Tibial nerve (tissue), 4 donors: ENCODE measurements around the gene BMP7. TPM values are rescaled to one million over a fixed set of nuclear protein-coding genes. Genes with fewer than 3 reads are reported as not detected.

Experiments
- DNase-seq, 2 donors: peaks; one replicate each; pipeline ENCODE4 v3.0.0-alpha.2; 2019; ENCODE audit warnings: low spot score in 2 of 2
- H3K27ac ChIP-seq, 4 donors: fragments of 200-600 bp; sonication (generic) in 3 of 4; one replicate each; pipeline ENCODE4 v1.5.1; 2017 to 2019; ENCODE audit warnings: mild to moderate bottlenecking in 1 of 4
- H3K27me3 ChIP-seq, 2 donors: fragments of 200-600 bp; sonication (generic) in 1 of 2; one replicate each; pipeline versions ENCODE4 v1.5.1 to v1.6.0; 2017 to 2019
- H3K36me3 ChIP-seq, 3 donors: fragments of 200-600 bp; sonication (generic); one replicate each; pipeline ENCODE4 v1.5.1; 2018 to 2019
- H3K4me1 ChIP-seq, 4 donors: fragments of 200-600 bp; sonication (generic) in 3 of 4; one replicate each; pipeline ENCODE4 v1.5.1; 2017 to 2019
- H3K4me3 ChIP-seq, 4 donors: fragments of 200-600 bp; sonication (generic) in 3 of 4; one replicate each; pipeline ENCODE4 v1.5.1; 2017 to 2019; ENCODE audit warnings: mild to moderate bottlenecking in 1 of 4, moderate library complexity in 1 of 4
- H3K9me3 ChIP-seq, 4 donors: fragments of 200-600 bp; sonication (generic) in 3 of 4; one replicate each; pipeline ENCODE4 v1.5.1; 2017 to 2019
- CTCF ChIP-seq, 5 experiments: fragments of 200-600 bp in 3 of 5; fragments of 450-650 bp in 2 of 5; sonication (generic) in 3 of 5; IDR thresholded peaks; one replicate each; pipeline ENCODE4 v1.5.1; 2016 to 2019; ENCODE audit warnings: antibody characterized with exemption in 5 of 5, mild to moderate bottlenecking in 3 of 5, moderate library complexity in 2 of 5
- EP300 ChIP-seq, 2 donors: sonication (generic); formaldehyde crosslinking; IDR thresholded peaks; one replicate each; pipeline ENCODE4 v1.6.1; 2017; ENCODE audit warnings: antibody characterized with exemption in 2 of 2, mild to moderate bottlenecking in 1 of 2
- POLR2A ChIP-seq, 2 donors: fragments of 450-650 bp; IDR thresholded peaks; one replicate each; pipeline ENCODE4 v1.6.1; 2017; ENCODE audit warnings: antibody characterized with exemption in 2 of 2, mild to moderate bottlenecking in 2 of 2, moderate library complexity in 2 of 2
- WGBS, 2 donors: methylation state at CpG; one replicate each; pipeline ENCODE4 v1.1.5; 2018; 5-methylcytosine and 5-hydroxymethylcytosine counted together
- total RNA-seq, 4 donors: library from RNA; depleted of rRNA; stranded (reverse); fragments of >200 nt; gene quantifications; one replicate each; pipeline ENCODE4 v1.1.0, GENCODE V29; 2016

The BMP7 gene
- total RNA-seq, 4 donors from 2014 or later, result 11.7 to 14.2 (median 13.4) TPM

GRCh38 chr20:57203986-57204385, 62.5 kb downstream of the BMP7 start:
- H3K9me3 ChIP-seq, result peaks cover 0 to 6% (median 1%) of the 10 kb centered on the region in 4 donors
- no peak for TF ChIP-seq CTCF (IDR thresholded peaks at IDR 0.05)
- TF ChIP-seq EP300 (IDR thresholded peaks at IDR 0.05), result no peak
- no peak for TF ChIP-seq POLR2A (IDR thresholded peaks at IDR 0.05)
- WGBS, 2 donors, result 83 to 90% methylated on average over 7 of the region's 7 CpGs
- peaks cover 0 to 20% (median 0%) of the 10 kb centered on the region in 3 donors for H3K36me3 ChIP-seq
- DNase-seq, result no peak
- H3K27ac ChIP-seq, result no peak overlapping the region
- H3K4me1 ChIP-seq, result no peaks in the 10 kb centered on the region
- no peaks in the 10 kb centered on the region for H3K27me3 ChIP-seq
- no peak overlapping the region for H3K4me3 ChIP-seq

GRCh38 chr20:57203204-57203603, 63.2 kb downstream of the BMP7 start:
- WGBS, 2 donors, result 85 to 92% methylated on average over 2 of the region's 2 CpGs
- no peak for DNase-seq
- H3K36me3 ChIP-seq, result peaks cover 0 to 20% (median 0%) of the 10 kb centered on the region in 3 donors
- H3K9me3 ChIP-seq, result peaks cover 0 to 6% (median 1%) of the 10 kb centered on the region in 4 donors
- TF ChIP-seq POLR2A (IDR thresholded peaks at IDR 0.05) (no peak), CTCF (IDR thresholded peaks at IDR 0.05) (no peak), EP300 (IDR thresholded peaks at IDR 0.05) (no peak)
- peaks cover 0 to 5% (median 0%) of the 10 kb centered on the region in 4 donors for H3K4me1 ChIP-seq
- no peak overlapping the region for H3K27ac ChIP-seq
- no peaks in the 10 kb centered on the region for H3K27me3 ChIP-seq
- H3K4me3 ChIP-seq, result no peak overlapping the region

DNA sequence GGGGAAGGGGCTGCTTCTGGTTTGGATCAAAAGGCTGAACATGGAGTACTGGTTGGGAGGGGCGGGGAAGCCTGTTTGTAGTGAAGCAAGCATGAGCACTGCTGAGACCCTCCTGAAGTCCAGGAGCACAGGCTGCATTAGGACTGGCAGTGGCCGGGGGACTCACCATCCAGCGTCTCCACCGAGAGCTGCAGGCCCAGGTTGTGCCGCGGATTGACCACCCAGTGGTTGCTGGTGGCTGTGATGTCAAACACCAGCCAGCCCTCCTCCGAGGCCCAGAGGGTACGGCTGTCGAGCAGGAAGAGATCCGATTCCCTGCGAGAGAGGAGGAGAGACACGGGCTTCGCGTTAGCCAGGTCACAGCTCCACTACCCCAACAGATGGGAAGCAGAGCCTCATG, 64.1 kb downstream of the BMP7 start:
- 79 to 80% methylated on average over 14 of the region's 14 CpGs for WGBS, 2 donors
- Histone ChIP-seq H3K9me3 (peaks cover 0 to 5% (median 1%) of the 10 kb centered on the region in 4 donors), H3K27me3 (no peaks in the 10 kb centered on the region), H3K27ac (no peak overlapping the region), H3K36me3 (peaks cover 0 to 18% (median 0%) of the 10 kb centered on the region in 3 donors), H3K4me1 (peaks cover 0 to 11% (median 0%) of the 10 kb centered on the region in 4 donors), H3K4me3 (no peak overlapping the region)
- DNase-seq, result no peak
- TF ChIP-seq CTCF (IDR thresholded peaks at IDR 0.05) (no peak), EP300 (IDR thresholded peaks at IDR 0.05) (no peak), POLR2A (IDR thresholded peaks at IDR 0.05) (no peak)

DNA sequence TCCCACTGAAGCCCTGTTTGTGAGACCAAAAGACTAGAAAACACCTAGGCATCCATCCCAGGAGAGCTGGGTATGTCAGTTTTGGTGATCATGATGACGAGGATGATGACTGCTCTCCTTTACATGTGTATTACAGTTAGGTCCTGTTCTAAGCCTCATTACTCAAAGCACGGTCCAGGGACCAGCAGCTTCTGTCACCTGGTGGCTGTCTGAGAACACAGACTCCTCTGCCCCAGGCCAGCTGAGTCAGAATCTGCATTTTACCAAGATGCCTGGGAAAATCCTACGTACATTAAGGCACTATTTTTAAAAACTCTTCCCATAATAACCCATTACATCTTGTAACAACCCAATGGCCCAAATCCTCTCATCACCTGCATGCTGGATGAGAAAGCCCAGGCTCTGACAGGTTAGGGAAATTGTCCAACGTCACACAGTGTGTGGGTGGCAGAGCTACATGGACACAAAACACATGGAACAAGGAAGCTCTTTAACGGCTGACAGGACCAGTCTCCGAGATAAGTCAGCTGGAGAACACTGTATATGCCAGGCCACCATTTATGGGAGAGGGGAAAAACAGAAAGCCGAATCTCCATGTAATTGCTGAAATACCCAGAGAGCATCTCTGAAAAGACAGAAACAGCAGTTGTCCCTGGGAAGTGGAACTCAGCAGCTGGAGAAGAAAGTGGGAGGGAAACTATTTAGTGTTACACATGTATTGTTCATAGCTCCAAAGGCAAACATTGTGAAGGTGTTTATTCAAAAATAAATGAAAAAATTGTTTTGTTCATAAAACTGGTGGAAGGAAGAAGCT, 65.4 kb downstream of the BMP7 start:
- whole genome bisulfite sequencing, 2 donors, result 56 to 66% methylated on average over 7 of the region's 7 CpGs
- no peak for DNase-seq
- Histone ChIP-seq H3K27ac (no peak overlapping the region), H3K4me1 (peaks cover 0 to 11% (median 0%) of the 10 kb centered on the region in 4 donors), H3K27me3 (no peaks in the 10 kb centered on the region), H3K9me3 (no peaks in the 10 kb centered on the region), H3K36me3 (peaks cover 0 to 6% (median 0%) of the 10 kb centered on the region in 3 donors), H3K4me3 (no peak overlapping the region)
- TF ChIP-seq POLR2A (IDR thresholded peaks at IDR 0.05) (no peak), CTCF (IDR thresholded peaks at IDR 0.05) (no peak), EP300 (IDR thresholded peaks at IDR 0.05) (no peak)

GRCh38 chr20:57199656-57200405, 66.6 kb downstream of the BMP7 start:
- TF ChIP-seq CTCF (IDR thresholded peaks at IDR 0.05) (no peak), POLR2A (IDR thresholded peaks at IDR 0.05) (no peak), EP300 (IDR thresholded peaks at IDR 0.05) (no peak)
- Histone ChIP-seq H3K4me3 (no peak overlapping the region), H3K9me3 (no peaks in the 10 kb centered on the region), H3K4me1 (peaks cover 0 to 11% (median 0%) of the 10 kb centered on the region in 4 donors), H3K27ac (no peak overlapping the region), H3K36me3 (peaks cover 0 to 6% (median 0%) of the 10 kb centered on the region in 3 donors), H3K27me3 (no peaks in the 10 kb centered on the region)
- DNase-seq, result no peak
- 83% methylated on average over 13 to 16 of the region's 16 CpGs for WGBS, 2 donors
